HG03565 (cell line): ENCODE results near the gene STC2.
A peak's percentile ranks its signal among the peaks of the same experiment; 100 is the strongest.
"Not testable (repeated sequence)": the region's sequence is repeated elsewhere in the genome, so short reads cannot be mapped to it uniquely, and the experiment has no call there.

ENCODE experiments used
- ATAC-seq: cut with Tn5 transposase; IDR thresholded peaks from one replicate; pipeline ENCODE4 v1.9.1; 2021; ENCODE audit warnings: mild to moderate bottlenecking, moderate library complexity; ENCODE audit not compliant: unreplicated experiment

STC2 gene

GRCh38 chr5:173296737-173297676, 31.2 kb downstream of the STC2 start:
- ATAC-seq: no peak

- no peak for ATAC-seq
Observed at GRCh38 chr5:173295796-173296195, 32.4 kb downstream of the STC2 start.

- no peak for ATAC-seq
Observed at GRCh38 chr5:173294673-173295320, 33.4 kb downstream of the STC2 start.

- peak; percentile 54 for ATAC-seq
Observed at GRCh38 chr5:173293817-173294672, 34.2 kb downstream of the STC2 start.

GRCh38 chr5:173291722-173292658, 36.2 kb downstream of the STC2 start:
- ATAC-seq: no peak

GRCh38 chr5:173290477-173291131, 37.6 kb downstream of the STC2 start:
- ATAC-seq: no peak

GRCh38 chr5:173289372-173289771, 38.8 kb downstream of the STC2 start:
- ATAC-seq: no peak

GRCh38 chr5:173288632-173289031, 39.6 kb downstream of the STC2 start:
- no peak for ATAC-seq

- ATAC-seq: no peak
Observed at GRCh38 chr5:173287086-173287485, 41.1 kb downstream of the STC2 start.

GRCh38 chr5:173284343-173284958, 43.8 kb downstream of the STC2 start:
- ATAC-seq: not testable (repeated sequence)

GRCh38 chr5:173283318-173284288, 44.6 kb downstream of the STC2 start:
- ATAC-seq: peak; percentile 65

GRCh38 chr5:173282916-173283315, 45.3 kb downstream of the STC2 start:
- no peak for ATAC-seq

- ATAC-seq: no peak
Observed at GRCh38 chr5:173281910-173282309, 46.3 kb downstream of the STC2 start.

- ATAC-seq: no peak
Observed at GRCh38 chr5:173279166-173279565, 49.0 kb downstream of the STC2 start.

- no peak for ATAC-seq
Observed at GRCh38 chr5:173278641-173279040, 49.6 kb downstream of the STC2 start.

GRCh38 chr5:173278172-173278571, 50.0 kb downstream of the STC2 start:
- no peak for ATAC-seq

- ATAC-seq: no peak
Observed at GRCh38 chr5:173274771-173275170, 53.4 kb downstream of the STC2 start.

- no peak for ATAC-seq
Observed at GRCh38 chr5:173271419-173271818, 56.8 kb downstream of the STC2 start.
